ENCODE data around the gene CHN1.

- no peak for TF ChIP-seq CTCF (conservative IDR thresholded peaks at IDR 0.05 in 1 of 2, IDR thresholded peaks at IDR 0.05 in 1 of 2; ENCODE audit: extremely low read depth in 1 of 2, insufficient read depth in 1 of 2, low read depth in 1 of 2, low read length in 2 of 2)
- TF ChIP-seq EZH2 (IDR thresholded peaks at IDR 0.05; ENCODE audit: borderline replicate concordance, low read length) = no peak
Observed at GRCh38 chr2:174781996-174782395, 223.2 kb downstream of the CHN1 start.

All from mammary epithelial cell (primary cell).